Glutamatergic neuron (in vitro differentiated cells): ENCODE results near the gene RMDN2. TPM values are rescaled to one million over a fixed set of nuclear protein-coding genes. Genes with fewer than 3 reads are reported as not detected.
A peak's percentile ranks its signal among the peaks of the same experiment; 100 is the strongest.

Source experiments
- DNase-seq: peaks from one replicate; pipeline ENCODE4 v3.0.0; 2022
- H3K27ac Mint-ChIP-seq: one replicate; pipeline ENCODE4 v1.8.0; 2020; ENCODE audit warnings: mild to moderate bottlenecking, mixed read lengths, inconsistent platforms; ENCODE audit not compliant: unreplicated experiment
- H3K27me3 Mint-ChIP-seq: one replicate; pipeline ENCODE4 v1.8.0; 2020; ENCODE audit warnings: mild to moderate bottlenecking, moderate library complexity, mixed read lengths, inconsistent platforms; ENCODE audit not compliant: unreplicated experiment
- H3K36me3 Mint-ChIP-seq: one replicate; pipeline ENCODE4 v1.8.0; 2020; ENCODE audit warnings: mild to moderate bottlenecking, mixed read lengths, inconsistent platforms; ENCODE audit not compliant: unreplicated experiment
- H3K4me1 Mint-ChIP-seq: one replicate; pipeline ENCODE4 v1.8.0; 2020; ENCODE audit warnings: mild to moderate bottlenecking, low read depth, mixed read lengths, inconsistent platforms; ENCODE audit not compliant: unreplicated experiment
- H3K4me3 Mint-ChIP-seq: one replicate; pipeline ENCODE4 v1.8.0; 2020; ENCODE audit warnings: mild to moderate bottlenecking, mixed read lengths, inconsistent platforms; ENCODE audit not compliant: unreplicated experiment
- H3K9me3 Mint-ChIP-seq: one replicate; pipeline ENCODE4 v1.8.0; 2020; ENCODE audit warnings: mild to moderate bottlenecking, moderate library complexity, mixed read lengths, inconsistent platforms; ENCODE audit not compliant: unreplicated experiment
- CTCF ChIP-seq: fragments of 200-600 bp; sonication (generic); IDR thresholded peaks from one replicate; pipeline ENCODE4 v1.5.0; 2021; ENCODE audit not compliant: partially characterized antibody, unreplicated experiment
- total RNA-seq: library from RNA; stranded (reverse); fragmentation: NEBNext Ultra II Directional; extraction: Animal tissue kit (Norgen Biotek cat#: 25700); gene quantifications from one replicate; pipeline ENCODE4 v1.2.1, GENCODE V29; 2021; ENCODE audit not compliant: unreplicated experiment

The RMDN2 gene
- total RNA-seq, 1 donor from 2014 or later = 5.5 TPM

- no peak overlapping the region for H3K27ac Mint-ChIP-seq
Observed at GRCh38 chr2:37982147-37982582, 57.1 kb downstream of the RMDN2 start.

GRCh38 chr2:37982847-37983246, 57.8 kb downstream of the RMDN2 start:
- no peak overlapping the region for H3K4me3 Mint-ChIP-seq
- H3K27ac Mint-ChIP-seq = no peak overlapping the region
- no peak for TF ChIP-seq CTCF
- H3K36me3 Mint-ChIP-seq = peaks cover 7% of the 10 kb centered on the region
- DNase-seq = no peak
- H3K9me3 Mint-ChIP-seq = peaks cover 5% of the 10 kb centered on the region
- peaks cover 1% of the 10 kb centered on the region for H3K4me1 Mint-ChIP-seq
- H3K27me3 Mint-ChIP-seq = no peaks in the 10 kb centered on the region

More at GRCh38 chr2:37982147-37982582, 57.1 kb downstream of the RMDN2 start:
- Mint-ChIP-seq H3K36me3 (peaks cover 3% of the 10 kb centered on the region), H3K4me1 (peaks cover 1% of the 10 kb centered on the region), H3K9me3 (peaks cover 5% of the 10 kb centered on the region), H3K4me3 (no peak overlapping the region), H3K27me3 (no peaks in the 10 kb centered on the region)
- peak; percentile 98 for TF ChIP-seq CTCF
- peak; percentile 76 for DNase-seq

- no peaks in the 10 kb centered on the region for H3K27me3 Mint-ChIP-seq
- H3K36me3 Mint-ChIP-seq = peaks cover 7% of the 10 kb centered on the region
- H3K4me1 Mint-ChIP-seq = peaks cover 1% of the 10 kb centered on the region
- DNase-seq = no peak
- H3K9me3 Mint-ChIP-seq = peaks cover 2% of the 10 kb centered on the region
- no peak for TF ChIP-seq CTCF
- no peak overlapping the region for H3K27ac Mint-ChIP-seq
- H3K4me3 Mint-ChIP-seq = no peak overlapping the region
Observed at GRCh38 chr2:37983719-37984118, 58.6 kb downstream of the RMDN2 start.

GRCh38 chr2:37984176-37984575, 59.1 kb downstream of the RMDN2 start:
- Mint-ChIP-seq H3K27ac (no peak overlapping the region), H3K36me3 (peaks cover 7% of the 10 kb centered on the region), H3K4me1 (no peaks in the 10 kb centered on the region), H3K27me3 (no peaks in the 10 kb centered on the region), H3K4me3 (no peak overlapping the region), H3K9me3 (peaks cover 2% of the 10 kb centered on the region)
- no peak for DNase-seq
- TF ChIP-seq CTCF = no peak

- no peak for DNase-seq
- Mint-ChIP-seq H3K4me1 (no peaks in the 10 kb centered on the region), H3K27me3 (no peaks in the 10 kb centered on the region), H3K4me3 (no peak overlapping the region), H3K36me3 (peaks cover 7% of the 10 kb centered on the region), H3K27ac (no peak overlapping the region), H3K9me3 (peaks cover 2% of the 10 kb centered on the region)
- TF ChIP-seq CTCF = no peak
Observed at GRCh38 chr2:37984589-37984988, 59.5 kb downstream of the RMDN2 start.
